ENCODE data around the gene HSD17B13.

- TF ChIP-seq POLR2A (IDR thresholded peaks at IDR 0.05; ENCODE audit: low read length) (no peak), GATA1 (IDR thresholded peaks at IDR 0.05; ENCODE audit: low read depth, low read length) (no peak)
Observed at GRCh38 chr4:87342872-87343271, 20.2 kb upstream of the HSD17B13 start.

All from erythroblast (primary cell).